GM12878 (cell line): ENCODE data around the gene MYO3A. TPM values are rescaled to one million over a fixed set of nuclear protein-coding genes. Genes with fewer than 3 reads are reported as not detected.

Experiments
- ATAC-seq: fragments of 200-7000 bp; cut with Tn5 transposase; 3 replicates; pipeline ENCODE4 v1.9.1; 2020; ENCODE audit warnings: mild to moderate bottlenecking, moderate library complexity
- BruUV-seq: library from RNA; stranded (reverse); fragments of 400-500 nt; replicated peaks from 2 replicates; lab custom pipeline; 2021; lab: Mats Ljungman, UMichigan
- CTCF ChIA-PET: fragments of 300-600 bp; sonication (Branson Sonifier 250); formaldehyde crosslinking; extraction: SDS; loops from one replicate; lab custom pipeline; 2021; ENCODE audit warnings: inconsistent platforms; lab: Yijun Ruan, JAX
- POLR2A ChIA-PET: fragments of 350-600 bp; formaldehyde crosslinking; extraction: SDS; loops from one replicate; lab custom pipeline; 2021; ENCODE audit warnings: inconsistent platforms; lab: Charles Lee
- RAD21 ChIA-PET: fragments of 300-600 bp; sonication (Branson Sonifier 250); formaldehyde crosslinking; loops from one replicate; lab custom pipeline; 2023; ENCODE audit warnings: antibody characterized with exemption; ENCODE audit not compliant: unreplicated experiment; lab: Charles Lee
- SMC1A ChIA-PET: fragments of 300-600 bp; sonication (Branson Sonifier 250); formaldehyde crosslinking; loops from one replicate; lab custom pipeline; 2023; ENCODE audit not compliant: unreplicated experiment, uncharacterized antibody; lab: Charles Lee
- DNase-seq: peaks from one replicate; pipeline ENCODE4 v3.0.0-alpha.2; 2011; ENCODE audit warnings: low read depth, low spot score
- FAIRE-seq: peaks from 3 replicates; lab custom pipeline; 2011; peaks lifted over from hg19 to GRCh38; lab: Jason Lieb, UNC
- H2AFZ ChIP-seq: 2 replicates; pipeline ENCODE4 v1.6.0; 2011; ENCODE audit warnings: low read depth, low read length, control low read depth; ENCODE audit not compliant: control insufficient read depth
- H3K27ac ChIP-seq: 2 replicates; pipeline ENCODE4 v1.5.1; 2011; ENCODE audit warnings: control low read depth; ENCODE audit not compliant: control insufficient read depth, insufficient read depth
- H3K27me3 ChIP-seq, 2 experiments: replicated peaks in 1 of 2; 2 replicates each; pipeline versions ENCODE4 v1.6.0 to v1.6.1; 2011; ENCODE audit warnings: low read length in 1 of 2; ENCODE audit not compliant: control insufficient read depth in 2 of 2, insufficient read depth in 2 of 2
- H3K36me3 ChIP-seq, 2 experiments: 2 replicates each; pipeline ENCODE4 v1.5.1; 2011; ENCODE audit warnings: low read length in 1 of 2; ENCODE audit not compliant: control insufficient read depth in 2 of 2, insufficient read depth in 2 of 2
- H3K4me1 ChIP-seq: 2 replicates; pipeline ENCODE4 v1.6.1; 2011; ENCODE audit warnings: mild to moderate bottlenecking, low read length, moderate library complexity, mixed read lengths; ENCODE audit not compliant: control insufficient read depth, insufficient read depth
- H3K4me2 ChIP-seq: 2 replicates; pipeline ENCODE4 v1.6.0; 2011; ENCODE audit warnings: control low read depth; ENCODE audit not compliant: control insufficient read depth, insufficient read depth
- H3K4me3 ChIP-seq: fragments of 200-600 bp; sonication (generic); 2 replicates; pipeline ENCODE4 v1.5.1; 2016
- H3K79me2 ChIP-seq: 2 replicates; pipeline ENCODE4 v1.6.0; 2011; ENCODE audit warnings: low read length; ENCODE audit not compliant: control insufficient read depth, insufficient read depth
- H3K9ac ChIP-seq: 2 replicates; pipeline ENCODE4 v1.8.0; 2011; ENCODE audit warnings: low read length, control low read depth, mixed read lengths; ENCODE audit not compliant: control insufficient read depth, insufficient read depth
- H3K9me3 ChIP-seq: replicated peaks from 3 replicates; pipeline ENCODE4 v1.5.1; 2011; ENCODE audit warnings: mild to moderate bottlenecking, low read length; ENCODE audit not compliant: control insufficient read depth, insufficient read depth
- H4K20me1 ChIP-seq: 2 replicates; pipeline ENCODE4 v1.6.0; 2011; ENCODE audit not compliant: control insufficient read depth, insufficient read depth
- CHD2 ChIP-seq: IDR thresholded peaks from 2 replicates; pipeline ENCODE4 v1.6.1; 2011; ENCODE audit warnings: low read depth, low read length, improper control_type of control experiment, borderline replicate concordance
- E2F8 ChIP-seq: fragments of 450-650 bp; IDR thresholded peaks from 2 replicates; pipeline ENCODE4 v1.6.1; 2018; ENCODE audit warnings: mild to moderate bottlenecking, low read depth, moderate library complexity; ENCODE audit not compliant: partially characterized antibody
- GABPA ChIP-seq: IDR thresholded peaks from 2 replicates; pipeline ENCODE4 v1.6.1; 2014; ENCODE audit warnings: antibody characterized with exemption, low read depth, mild to moderate bottlenecking, inconsistent platforms
- IKZF1 ChIP-seq: fragments of 450-650 bp; conservative IDR thresholded peaks from 2 replicates; pipeline ENCODE4 v1.6.1; 2017; ENCODE audit warnings: antibody characterized with exemption, mild to moderate bottlenecking
- POU2F2 ChIP-seq: IDR thresholded peaks from 3 replicates; pipeline ENCODE4 v1.6.1; 2011; ENCODE audit warnings: low read depth, mild to moderate bottlenecking, low read length, borderline replicate concordance
- RCOR1 ChIP-seq: conservative IDR thresholded peaks from 2 replicates; pipeline ENCODE4 v1.6.1; 2012; ENCODE audit warnings: low read depth, low read length, improper control_type of control experiment
- SPI1 ChIP-seq: IDR thresholded peaks from 2 replicates; pipeline ENCODE4 v1.6.1; 2011; ENCODE audit warnings: low read depth, mild to moderate bottlenecking, low read length, moderate library complexity, borderline replicate concordance; ENCODE audit not compliant: insufficient read depth
- SREBF1 ChIP-seq: IDR thresholded peaks from 2 replicates; pipeline ENCODE4 v1.6.1; 2012; ENCODE audit warnings: mild to moderate bottlenecking, low read length
- WRNIP1 ChIP-seq: IDR thresholded peaks from 2 replicates; pipeline ENCODE4 v1.6.1; 2011; ENCODE audit warnings: low read depth, low read length, improper control_type of control experiment, borderline replicate concordance
- YBX1 ChIP-seq: fragments of 450-650 bp; IDR thresholded peaks from 2 replicates; pipeline ENCODE4 v1.6.1; 2016; ENCODE audit warnings: antibody characterized with exemption
- WGBS: methylation state at CpG from one replicate; pipeline ENCODE4 v1.1.6; 2016; ENCODE audit warnings: low lambda C conversion rate; ENCODE audit not compliant: insufficient replicate concordance, insufficient coverage; ENCODE audit errors: missing lambda C conversion rate; 5-methylcytosine and 5-hydroxymethylcytosine counted together
- in situ Hi-C: fragments of 300-500 bp; cut with MboI; formaldehyde crosslinking; loops from 9 replicates; pipeline ENCODE4 v1.14.3; 2018; ENCODE audit warnings: mixed read lengths
- intact Hi-C: fragments of 100-400 bp; cut with micrococcal nuclease; formaldehyde crosslinking; loops from one replicate; pipeline ENCODE4 v1.14.2; 2022; ENCODE audit not compliant: unreplicated experiment
- polyA plus RNA-seq, 11 experiments: library from polyadenylated mRNA; depleted of rRNA in 4 of 11; unstranded in 6 of 11; stranded (reverse) in 5 of 11; fragments of >200 nt; fragmentation: Nextera tagmentation in 4 of 11; fragmentation: Illumina TruSeq in 1 of 11; extraction: Ambion mirVana in 4 of 11; extraction: Trizol in 1 of 11; gene quantifications; 1 replicate in 1 of 11; 2 replicates in 10 of 11; pipeline versions ENCODE4 v1.2.1 to v1.2.3, GENCODE V29; 2011 to 2016; ENCODE audit warnings: inconsistent platforms in 2 of 11, missing spikeins in 2 of 11, low read depth in 1 of 11
- total RNA-seq, 4 experiments: library from RNA; depleted of rRNA in 3 of 4; stranded (reverse); fragments of >200 nt in 3 of 4; fragmentation: Illumina TruSeq in 1 of 4; extraction: Trizol in 1 of 4; gene quantifications; 2 replicates each; pipeline versions ENCODE4 v1.2.1 to v1.2.3, GENCODE V29; 2013 to 2021
- TF ChIP-seq, protein P1 (sequence below): fragments of 450-650 bp; IDR thresholded peaks from 2 replicates; pipeline ENCODE4 v1.6.1; 2016; ENCODE audit warnings: mild to moderate bottlenecking
- TF ChIP-seq, protein P2 (sequence below): fragments of 450-650 bp; IDR thresholded peaks from 2 replicates; pipeline ENCODE4 v1.6.1; 2016; ENCODE audit warnings: mild to moderate bottlenecking, moderate library complexity, borderline replicate concordance

MYO3A gene
- total and polyA plus RNA-seq, 10 of the 15 experiments (the other 5 are each of a cell fraction or from before 2014, with no cell fraction given), result not detected

- TF ChIP-seq RCOR1, result no peak
Observed at GRCh38 chr10:25965584-25965983, 31.6 kb downstream of the MYO3A start (continued).

DNA sequence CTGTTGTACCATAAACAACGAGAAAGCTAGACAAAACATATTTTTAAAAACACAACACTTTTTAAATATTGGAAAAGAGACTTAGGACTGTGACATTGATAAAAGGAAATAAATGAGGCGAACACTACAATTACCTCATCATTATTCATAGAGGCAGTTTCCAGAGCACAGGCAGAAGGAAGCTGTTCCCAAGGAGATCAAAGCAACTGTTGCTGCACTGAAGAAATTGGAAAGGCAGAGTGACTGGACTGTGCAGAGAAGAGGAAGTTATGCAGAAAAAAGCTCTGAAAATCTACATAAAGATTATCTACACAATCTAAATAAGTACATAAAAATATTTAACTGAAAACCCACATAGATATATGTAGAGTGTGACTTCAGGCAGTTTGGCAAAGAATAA, 32.8 kb downstream of the MYO3A start:
- intact Hi-C loops, result no loop called here
- H2AFZ ChIP-seq, result no peak overlapping the region
- ATAC-seq, result no peak

More for the DNA sequence above, 32.8 kb downstream of the MYO3A start:
- Histone ChIP-seq H3K4me1 (no peaks in the 10 kb centered on the region), H3K4me3 (no peak overlapping the region), H3K36me3 (no peaks in the 10 kb centered on the region), H3K9me3 (no peaks in the 10 kb centered on the region), H3K27ac (no peak overlapping the region), H3K9ac (no peak overlapping the region), H3K79me2 (no peaks in the 10 kb centered on the region), H4K20me1 (no peaks in the 10 kb centered on the region), H3K27me3 (no peaks in the 10 kb centered on the region; a peak in 2 of 4 replicates), H3K4me2 (no peak overlapping the region)
- no peak for TF ChIP-seq CHD2
- TF ChIP-seq E2F8, result no peak
- TF ChIP-seq POU2F2, result no peak
- no peak for TF ChIP-seq IKZF1
- TF ChIP-seq SREBF1, result no peak
- TF ChIP-seq SPI1, result no peak
- TF ChIP-seq GABPA, result no peak
- TF ChIP-seq YBX1, result no peak
- TF ChIP-seq, protein P1, sequence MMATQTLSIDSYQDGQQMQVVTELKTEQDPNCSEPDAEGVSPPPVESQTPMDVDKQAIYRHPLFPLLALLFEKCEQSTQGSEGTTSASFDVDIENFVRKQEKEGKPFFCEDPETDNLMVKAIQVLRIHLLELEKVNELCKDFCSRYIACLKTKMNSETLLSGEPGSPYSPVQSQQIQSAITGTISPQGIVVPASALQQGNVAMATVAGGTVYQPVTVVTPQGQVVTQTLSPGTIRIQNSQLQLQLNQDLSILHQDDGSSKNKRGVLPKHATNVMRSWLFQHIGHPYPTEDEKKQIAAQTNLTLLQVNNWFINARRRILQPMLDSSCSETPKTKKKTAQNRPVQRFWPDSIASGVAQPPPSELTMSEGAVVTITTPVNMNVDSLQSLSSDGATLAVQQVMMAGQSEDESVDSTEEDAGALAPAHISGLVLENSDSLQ, result no peak
- no peak for TF ChIP-seq WRNIP1
- TF ChIP-seq, protein P2, sequence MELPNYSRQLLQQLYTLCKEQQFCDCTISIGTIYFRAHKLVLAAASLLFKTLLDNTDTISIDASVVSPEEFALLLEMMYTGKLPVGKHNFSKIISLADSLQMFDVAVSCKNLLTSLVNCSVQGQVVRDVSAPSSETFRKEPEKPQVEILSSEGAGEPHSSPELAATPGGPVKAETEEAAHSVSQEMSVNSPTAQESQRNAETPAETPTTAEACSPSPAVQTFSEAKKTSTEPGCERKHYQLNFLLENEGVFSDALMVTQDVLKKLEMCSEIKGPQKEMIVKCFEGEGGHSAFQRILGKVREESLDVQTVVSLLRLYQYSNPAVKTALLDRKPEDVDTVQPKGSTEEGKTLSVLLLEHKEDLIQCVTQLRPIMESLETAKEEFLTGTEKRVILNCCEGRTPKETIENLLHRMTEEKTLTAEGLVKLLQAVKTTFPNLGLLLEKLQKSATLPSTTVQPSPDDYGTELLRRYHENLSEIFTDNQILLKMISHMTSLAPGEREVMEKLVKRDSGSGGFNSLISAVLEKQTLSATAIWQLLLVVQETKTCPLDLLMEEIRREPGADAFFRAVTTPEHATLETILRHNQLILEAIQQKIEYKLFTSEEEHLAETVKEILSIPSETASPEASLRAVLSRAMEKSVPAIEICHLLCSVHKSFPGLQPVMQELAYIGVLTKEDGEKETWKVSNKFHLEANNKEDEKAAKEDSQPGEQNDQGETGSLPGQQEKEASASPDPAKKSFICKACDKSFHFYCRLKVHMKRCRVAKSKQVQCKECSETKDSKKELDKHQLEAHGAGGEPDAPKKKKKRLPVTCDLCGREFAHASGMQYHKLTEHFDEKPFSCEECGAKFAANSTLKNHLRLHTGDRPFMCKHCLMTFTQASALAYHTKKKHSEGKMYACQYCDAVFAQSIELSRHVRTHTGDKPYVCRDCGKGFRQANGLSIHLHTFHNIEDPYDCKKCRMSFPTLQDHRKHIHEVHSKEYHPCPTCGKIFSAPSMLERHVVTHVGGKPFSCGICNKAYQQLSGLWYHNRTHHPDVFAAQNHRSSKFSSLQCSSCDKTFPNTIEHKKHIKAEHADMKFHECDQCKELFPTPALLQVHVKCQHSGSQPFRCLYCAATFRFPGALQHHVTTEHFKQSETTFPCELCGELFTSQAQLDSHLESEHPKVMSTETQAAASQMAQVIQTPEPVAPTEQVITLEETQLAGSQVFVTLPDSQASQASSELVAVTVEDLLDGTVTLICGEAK, result no peak
- in situ Hi-C loops, result no loop called here
- ChIA-PET POLR2A (no interaction called here), SMC1A (interaction anchor here (0.7 kb wide), 1 partner anchor 1714 kb away, joined by 3 read pairs; no protein-coding TSS in a partner anchor), RAD21 (no interaction called here), CTCF (interaction anchor here (1.3 kb wide), 1 partner anchor 91 kb away, joined by 3 read pairs; no protein-coding TSS in a partner anchor)
- WGBS, result 0% methylated on average over 2 of the region's 2 CpGs
- DNase-seq, result no peak
- BruUV-seq, result no TSS peak
- FAIRE-seq, result no peak
